Cardiac septum (tissue), 1 donor: ENCODE data around the gene SLC5A6. TPM values are rescaled to one million over a fixed set of nuclear protein-coding genes. Genes with fewer than 3 reads are reported as not detected.
"Not testable (repeated sequence)": the region's sequence is repeated elsewhere in the genome, so short reads cannot be mapped to it uniquely, and the experiment has no call there.

ENCODE experiments used
- DNase-seq: peaks from one replicate; pipeline ENCODE4 v3.0.0-alpha.2; 2020; ENCODE audit warnings: low spot score
- intact Hi-C: fragments of 100-400 bp; cut with DNase I; formaldehyde crosslinking; loops from one replicate; pipeline ENCODE4 v1.14.0; 2022
- total RNA-seq: library from RNA; stranded (reverse); fragmentation: NEBNext Ultra II Directional; extraction: Animal tissue kit (Norgen Biotek cat#: 25700); gene quantifications from one replicate; pipeline ENCODE4 v1.2.1, GENCODE V29; 2021
- donor health status: DM: no; HTN: no; CAD: no.

The SLC5A6 gene
- total RNA-seq, 1 donor from 2014 or later = 11.4 TPM

GRCh38 chr2:27184115-27184514, 28.0 kb downstream of the SLC5A6 start:
- DNase-seq = no peak
- intact Hi-C loops = no loop called here

GRCh38 chr2:27182346-27182745, 29.7 kb downstream of the SLC5A6 start:
- intact Hi-C loops = no loop called here
- DNase-seq = no peak

GRCh38 chr2:27179344-27180000, 32.6 kb downstream of the SLC5A6 start:
- no peak for DNase-seq
- intact Hi-C loops = no loop called here

- no peak for DNase-seq
- intact Hi-C loops = no loop called here
These were observed 33.6 kb downstream of the SLC5A6 start for GRCh38 chr2:27178469-27178868.

GRCh38 chr2:27177441-27178351, 34.4 kb downstream of the SLC5A6 start:
- intact Hi-C loops = no loop called here
- DNase-seq = no peak

- intact Hi-C loops, DNase-seq: not testable (repeated sequence)
These were observed 36.3 kb downstream of the SLC5A6 start for GRCh38 chr2:27175781-27176180.

- intact Hi-C loops = no loop called here
- DNase-seq = no peak
These were observed 36.7 kb downstream of the SLC5A6 start for GRCh38 chr2:27175330-27175729.

GRCh38 chr2:27174638-27175037, 37.4 kb downstream of the SLC5A6 start:
- intact Hi-C loops = no loop called here
- no peak for DNase-seq

GRCh38 chr2:27171351-27171848, 40.7 kb downstream of the SLC5A6 start:
- intact Hi-C loops = no loop called here
- DNase-seq = no peak

GRCh38 chr2:27170581-27171337, 41.3 kb downstream of the SLC5A6 start:
- intact Hi-C loops = no loop called here
- peak; percentile 26 for DNase-seq

GRCh38 chr2:27164960-27165763, 46.9 kb downstream of the SLC5A6 start:
- intact Hi-C loops = no loop called here

GRCh38 chr2:27162151-27163121, 49.6 kb downstream of the SLC5A6 start:
- intact Hi-C loops = no loop called here
- DNase-seq = no peak

More at GRCh38 chr2:27164960-27165763, 46.9 kb downstream of the SLC5A6 start:
- DNase-seq = no peak

GRCh38 chr2:27160191-27160590, 51.9 kb downstream of the SLC5A6 start:
- intact Hi-C loops = no loop called here
- DNase-seq = no peak

- no peak for DNase-seq
- intact Hi-C loops = no loop called here
These were observed 52.8 kb downstream of the SLC5A6 start for GRCh38 chr2:27159271-27159670.

- no peak for DNase-seq
- intact Hi-C loops = no loop called here
These were observed 53.6 kb downstream of the SLC5A6 start for GRCh38 chr2:27158468-27158867.

- intact Hi-C loops = no loop called here
- no peak for DNase-seq
These were observed 57.0 kb downstream of the SLC5A6 start for GRCh38 chr2:27155069-27155520.

- no peak for DNase-seq
- intact Hi-C loops = no loop called here
These were observed 57.6 kb downstream of the SLC5A6 start for GRCh38 chr2:27154488-27154887.
